ENCODE data around the gene CASKIN2.
"Not testable (repeated sequence)": the region's sequence is repeated elsewhere in the genome, so short reads cannot be mapped to it uniquely, and the experiment has no call there.

The CASKIN2 gene

DNA sequence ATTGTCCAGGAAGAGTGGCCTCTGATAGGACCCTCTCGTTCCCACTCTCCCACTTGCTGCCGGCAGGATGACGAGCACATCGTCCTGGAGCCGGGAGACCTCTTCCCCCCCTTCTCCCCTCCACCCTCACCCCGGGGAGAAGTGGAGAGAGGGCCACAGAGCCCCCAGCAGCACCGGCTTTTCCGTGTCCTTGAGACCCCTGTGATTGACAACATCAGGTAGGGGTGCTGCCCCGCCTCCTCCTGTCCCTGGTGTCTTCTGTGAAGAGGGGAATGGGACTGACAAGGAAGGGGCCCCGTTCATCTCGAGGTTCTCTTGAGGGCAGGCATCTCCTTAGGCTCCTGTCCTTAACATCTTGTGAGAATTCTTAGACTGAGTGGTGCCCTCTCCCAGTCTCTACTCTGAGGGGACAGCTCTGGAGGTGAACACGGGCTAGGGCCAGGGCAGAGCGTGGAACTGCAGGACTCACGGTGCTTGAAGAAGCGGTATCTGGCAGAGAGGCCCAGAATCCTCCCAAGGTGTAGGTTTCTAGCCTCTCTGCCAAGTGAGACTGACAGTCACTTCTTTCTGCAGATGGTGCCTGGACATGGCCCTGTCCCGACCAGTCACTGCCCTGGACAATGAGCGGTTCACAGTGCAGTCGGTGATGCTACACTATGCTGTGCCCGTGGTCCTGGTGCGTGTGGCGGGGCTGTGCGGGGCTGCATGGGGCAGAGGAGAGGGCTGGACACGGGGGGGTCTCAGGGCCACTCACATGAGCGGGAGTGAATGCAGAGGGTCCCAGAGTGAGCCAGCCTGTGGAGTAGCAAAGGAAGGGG, 26.4 kb downstream of the CASKIN2 start:
- DNase-seq: no peak

DNA sequence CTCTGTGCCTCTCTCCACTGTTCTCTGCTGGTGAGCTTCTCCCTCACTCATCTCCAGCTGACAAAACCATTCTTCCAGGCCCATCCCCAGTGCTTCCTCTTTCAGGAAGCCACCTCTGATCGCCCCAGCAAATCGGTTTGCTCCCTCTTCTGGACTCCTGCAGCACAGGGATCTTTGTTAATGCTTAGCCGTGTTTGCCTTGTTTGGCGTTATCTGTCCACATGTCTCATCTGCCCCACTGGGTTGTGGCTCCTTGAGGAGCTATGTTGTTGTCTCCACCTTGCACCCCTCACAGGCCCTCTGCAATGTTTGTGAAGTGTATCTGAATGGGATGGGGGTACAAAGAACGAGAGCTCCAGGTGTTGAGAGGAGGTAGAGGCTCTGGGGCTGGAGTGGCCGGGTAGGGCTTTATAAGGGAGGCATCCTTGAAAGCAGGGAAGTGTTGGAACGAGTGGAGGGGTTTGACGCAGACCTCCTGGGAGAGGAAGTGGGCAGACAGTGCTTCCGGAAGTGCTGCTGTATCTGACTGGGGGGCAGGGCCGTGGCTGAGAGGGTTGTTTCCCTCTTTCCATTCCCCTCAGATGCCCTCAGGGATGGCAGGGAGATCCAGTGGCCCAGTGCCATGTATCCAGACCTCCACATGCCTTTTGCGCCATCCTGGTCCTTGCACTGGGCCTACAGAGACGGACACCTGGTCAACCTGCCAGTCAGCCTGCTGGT, 27.8 kb downstream of the CASKIN2 start:
- DNase-seq: peak; percentile 72

DNA sequence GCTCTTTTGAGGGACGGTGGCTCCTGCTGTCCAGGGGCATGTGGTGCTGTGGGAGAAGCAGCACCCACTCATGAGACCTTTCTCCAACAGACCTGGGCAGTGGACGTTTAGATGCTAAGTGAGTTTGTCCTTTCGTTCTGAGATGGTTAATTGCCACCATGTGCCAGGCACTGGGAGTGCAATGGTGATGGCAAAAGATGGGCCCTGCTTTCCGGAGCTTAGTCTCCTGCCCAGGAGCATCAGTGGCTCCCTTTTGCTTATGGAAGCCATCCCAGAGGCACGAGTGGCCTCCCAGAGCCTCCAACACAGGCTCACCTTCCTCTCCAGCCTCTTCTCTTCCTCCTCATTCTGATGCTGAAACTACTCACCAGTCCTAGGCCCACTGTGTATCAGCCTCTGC, 28.4 kb downstream of the CASKIN2 start:
- no peak for DNase-seq

DNA sequence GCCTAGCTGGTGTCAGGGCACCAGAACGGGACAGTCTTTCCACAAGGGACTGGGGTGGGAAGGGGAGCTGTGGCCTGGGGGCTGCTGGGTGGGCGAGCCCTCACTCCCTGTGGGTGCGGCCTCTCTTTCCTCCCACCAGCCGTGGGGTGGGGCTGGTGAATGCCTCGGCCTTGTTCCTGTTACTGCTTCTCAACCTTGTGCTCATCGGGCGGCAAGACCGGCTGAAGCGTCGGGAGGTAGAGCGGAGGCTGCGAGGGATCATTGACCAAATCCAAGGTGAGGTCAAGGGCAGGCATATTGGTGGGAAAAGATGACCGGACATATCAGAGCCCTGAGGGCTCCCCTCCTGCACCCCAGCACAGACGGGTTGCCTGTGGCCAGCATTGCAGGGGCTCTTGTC, 29.2 kb downstream of the CASKIN2 start:
- DNase-seq: no peak

DNA sequence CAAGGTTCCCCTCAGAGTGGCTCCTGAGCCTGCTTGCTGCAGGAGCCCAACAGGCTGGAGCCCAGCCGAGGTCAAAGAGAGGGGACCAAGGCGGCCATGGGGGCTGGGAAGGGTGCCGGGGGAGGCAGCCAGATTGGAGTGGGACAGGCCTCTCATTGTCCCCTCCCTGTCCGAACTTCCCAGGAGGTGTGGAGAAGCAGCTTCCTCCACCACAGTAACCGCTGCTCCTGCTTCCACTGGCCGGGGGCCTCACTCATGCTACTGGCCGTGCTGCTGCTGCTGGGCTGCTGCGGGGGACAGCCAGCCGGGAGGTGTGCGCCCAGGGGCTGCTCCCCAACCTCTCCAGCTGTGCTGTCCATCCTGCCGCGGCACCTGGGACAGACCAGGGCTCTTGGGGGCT, 29.6 kb downstream of the CASKIN2 start:
- DNase-seq: no peak

DNA sequence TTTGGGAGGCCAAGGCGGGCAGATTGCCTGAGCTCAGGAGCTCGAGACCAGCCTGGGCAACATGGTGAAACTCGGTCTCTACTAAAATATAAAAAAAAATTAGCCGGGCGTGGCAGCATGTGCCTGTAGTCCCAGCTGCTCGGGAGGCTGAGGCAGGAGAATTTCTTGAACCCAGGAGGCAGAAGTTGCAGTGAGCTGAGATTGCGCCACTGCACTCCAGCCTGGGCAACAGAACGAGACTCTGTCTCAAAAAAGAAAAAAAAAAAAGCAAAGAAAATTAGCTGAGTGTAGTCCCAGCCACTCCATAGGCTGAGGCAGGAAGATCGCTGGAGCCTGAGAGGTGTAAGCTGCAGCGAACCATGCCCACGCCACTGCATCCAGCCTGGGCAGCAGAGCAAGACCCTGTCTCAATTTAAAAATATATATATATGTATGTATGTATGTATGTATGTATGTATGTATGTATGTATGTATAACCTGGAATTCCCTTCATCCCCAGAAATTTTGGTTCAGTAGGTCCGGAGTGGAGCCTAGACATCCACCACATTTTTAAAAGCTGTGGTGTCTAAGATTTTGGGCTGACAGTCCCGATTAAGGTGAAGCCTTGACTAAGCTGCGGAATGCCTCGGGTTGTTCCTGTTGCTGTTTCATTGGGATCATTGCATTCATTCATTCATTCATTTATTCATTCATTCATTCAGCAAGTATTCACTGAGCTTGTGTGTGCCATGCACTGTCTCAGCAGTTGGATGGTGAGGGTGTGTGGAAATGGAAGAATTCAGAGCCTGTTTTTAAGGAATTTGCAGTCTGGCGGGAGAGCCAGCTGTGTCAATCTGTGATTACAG, 33.0 kb downstream of the CASKIN2 start:
- no peak for DNase-seq

DNA sequence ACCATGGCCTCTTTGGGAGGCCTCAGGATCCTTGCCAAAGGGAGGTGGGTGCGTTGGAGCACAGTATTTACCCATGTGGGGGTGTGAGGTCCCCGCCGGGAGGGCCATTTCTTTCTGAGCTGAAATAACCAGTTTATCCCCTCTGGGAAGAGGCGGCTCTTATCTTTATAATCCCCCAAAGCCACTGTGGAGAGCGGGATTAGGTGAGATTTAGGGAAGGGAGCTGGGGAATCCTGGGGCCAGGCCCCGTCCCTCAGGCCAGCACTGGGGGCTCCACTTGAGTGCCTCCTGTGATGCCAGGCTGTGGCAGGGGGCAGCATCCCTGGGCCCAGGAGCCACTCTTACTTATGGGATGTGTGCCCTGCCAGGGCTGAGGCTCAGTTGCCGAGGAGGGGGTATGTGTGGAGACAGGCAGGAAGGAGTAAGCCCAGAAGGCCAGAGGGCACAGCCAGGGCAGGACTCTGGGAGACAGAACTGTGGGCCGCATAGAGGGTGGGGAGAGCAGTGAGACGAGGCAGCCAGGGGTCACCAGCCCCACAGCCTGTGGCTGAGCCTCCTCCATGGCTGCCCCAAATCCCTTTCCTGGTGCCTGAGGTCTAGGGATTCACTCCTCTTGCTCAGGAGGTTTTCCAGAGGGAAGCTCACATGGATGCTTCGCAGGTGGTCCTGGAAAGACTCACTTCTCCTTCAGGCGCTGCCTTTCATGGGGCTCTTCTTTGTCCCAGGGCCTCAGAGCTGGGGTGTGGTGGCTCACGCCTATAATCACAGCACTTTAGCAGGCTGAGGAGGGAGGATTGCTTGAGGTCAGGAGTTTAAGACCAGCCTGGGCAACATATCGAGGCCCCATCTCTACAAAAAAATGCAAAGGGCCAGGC, 33.9 kb downstream of the CASKIN2 start:
- DNase-seq: no peak

DNA sequence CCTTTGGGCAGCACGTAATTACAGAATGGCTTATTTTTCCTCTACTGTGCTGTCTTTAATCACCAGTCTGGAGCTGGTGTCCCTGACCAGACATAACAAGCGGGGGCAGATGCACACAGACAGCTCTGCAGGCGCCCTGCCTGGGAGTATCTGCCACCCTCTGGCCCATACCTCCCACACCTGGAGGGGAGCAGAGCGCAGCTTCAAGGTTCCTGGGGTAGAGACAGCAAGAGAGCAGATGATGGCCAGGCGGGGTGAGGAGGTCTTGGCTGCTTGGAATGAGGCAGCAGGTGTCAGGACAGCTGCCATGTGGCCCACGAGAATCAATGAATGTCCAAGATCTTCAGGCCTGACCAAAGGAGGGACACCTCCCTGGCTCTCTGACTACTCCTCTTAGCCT, 35.1 kb downstream of the CASKIN2 start:
- no peak for DNase-seq

DNA sequence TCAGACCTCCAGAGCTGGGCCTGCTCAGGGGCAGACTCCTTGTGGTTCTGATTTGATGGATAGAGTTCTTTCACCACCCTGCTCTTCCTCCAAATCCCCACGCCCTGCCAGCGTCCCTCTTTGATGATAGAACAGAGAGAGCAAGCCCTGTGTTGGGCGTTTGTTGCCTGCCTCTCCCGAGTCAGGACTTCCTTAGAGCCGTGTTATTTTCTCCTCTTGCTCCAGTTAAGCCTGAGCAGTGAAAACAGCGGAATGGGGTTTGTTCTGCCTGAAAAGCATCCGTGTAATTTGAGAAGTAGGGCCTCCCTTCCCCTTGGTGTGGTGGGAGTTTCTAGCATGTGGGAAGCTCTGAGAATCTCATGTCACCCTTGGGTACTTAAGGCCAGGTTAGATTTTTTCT, 36.8 kb downstream of the CASKIN2 start:
- DNase-seq: no peak

DNA sequence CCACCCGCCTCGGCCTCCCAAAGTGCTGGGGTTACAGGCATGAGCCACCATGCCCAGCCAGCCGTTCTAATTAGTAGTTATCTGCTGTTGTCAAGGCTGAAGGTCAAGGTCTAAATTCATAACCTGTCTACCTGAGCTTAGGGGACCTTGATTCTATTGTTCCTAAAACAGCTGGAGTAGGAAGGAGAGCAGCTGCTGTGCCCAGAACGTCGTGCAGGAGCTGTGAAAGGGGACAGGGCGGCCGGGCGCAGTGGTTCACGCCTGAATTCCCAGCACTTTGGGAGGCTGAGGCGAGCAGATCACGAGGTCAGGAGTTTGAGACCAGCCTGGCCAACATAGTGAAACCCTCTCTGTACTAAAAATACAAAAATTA, 37.9 kb downstream of the CASKIN2 start:
- not testable (repeated sequence) for DNase-seq

DNA sequence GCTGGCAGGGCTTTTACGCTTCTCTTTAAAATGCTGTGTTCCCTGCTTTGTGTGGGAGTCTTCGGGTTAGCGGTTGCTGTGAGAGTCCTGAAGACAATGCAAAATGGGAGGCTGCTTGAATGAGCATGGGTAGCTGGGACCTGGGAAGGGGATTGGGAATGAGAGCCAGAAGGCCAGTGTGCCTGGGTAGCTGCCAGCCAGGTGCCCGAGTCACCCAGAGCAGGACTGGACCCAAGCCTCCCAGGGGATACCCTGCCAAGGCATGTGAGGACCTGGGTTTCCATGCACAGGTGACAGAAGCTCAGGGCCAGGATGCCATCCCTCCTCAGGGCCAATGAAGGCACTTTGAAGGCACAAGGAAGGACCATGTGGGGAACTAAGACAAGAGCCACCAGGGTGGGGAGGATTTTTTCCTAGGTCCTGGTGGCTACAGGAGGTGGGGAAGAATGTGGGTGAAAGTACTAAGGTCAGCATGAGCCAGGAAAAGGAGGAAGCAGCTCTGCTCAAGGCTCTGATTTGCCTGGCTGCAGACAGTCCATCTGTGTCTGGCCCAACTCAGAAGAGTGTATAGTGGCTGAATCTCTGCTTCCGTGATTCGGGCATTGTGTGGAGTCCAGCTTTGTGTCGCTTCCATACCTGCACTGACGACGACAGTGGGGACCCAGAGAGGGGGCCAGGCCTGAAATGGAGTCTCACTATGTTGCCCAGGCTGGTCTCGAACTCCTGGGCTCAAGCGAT, 38.4 kb downstream of the CASKIN2 start:
- DNase-seq: no peak

DNA sequence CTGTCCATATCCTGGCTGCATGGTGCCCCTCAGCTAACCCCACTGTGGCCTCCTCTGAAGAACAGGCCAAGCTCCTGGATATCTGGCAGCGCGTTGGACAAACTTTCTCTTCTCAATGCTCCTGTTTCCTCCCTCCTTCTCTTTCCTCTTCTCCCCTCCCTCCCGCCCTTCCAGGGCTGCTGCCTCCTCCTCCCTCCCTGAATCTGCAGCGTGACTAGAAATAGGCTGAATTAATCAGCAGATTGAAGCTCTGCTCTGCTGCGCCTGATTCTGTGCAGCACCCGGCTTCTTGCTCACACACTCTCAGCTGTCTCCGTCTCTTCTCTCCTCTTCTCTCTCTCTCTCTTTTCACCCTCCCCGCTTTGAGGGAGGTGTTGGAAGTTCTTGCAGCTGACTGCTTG, 39.1 kb downstream of the CASKIN2 start:
- DNase-seq: no peak

DNA sequence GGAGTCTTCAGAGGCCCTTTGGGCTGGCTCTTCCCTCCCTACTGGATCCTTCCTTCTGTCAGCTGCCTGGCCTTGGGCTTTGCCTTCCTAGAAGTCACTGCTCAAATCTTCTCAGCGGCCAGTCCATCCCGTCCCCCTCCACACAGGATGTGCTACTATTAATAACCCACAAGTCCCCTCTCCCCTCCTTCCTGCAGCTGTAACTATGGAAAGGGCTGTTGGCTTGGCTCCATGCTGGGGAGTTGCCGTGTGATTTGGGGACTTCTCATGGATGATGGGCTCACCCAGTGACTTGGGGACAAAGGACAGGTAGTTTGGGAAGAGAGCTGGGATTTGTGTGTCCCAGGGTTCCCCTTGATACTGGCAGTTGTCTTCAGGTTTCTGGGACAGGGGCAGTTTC, 39.5 kb downstream of the CASKIN2 start:
- DNase-seq: no peak

DNA sequence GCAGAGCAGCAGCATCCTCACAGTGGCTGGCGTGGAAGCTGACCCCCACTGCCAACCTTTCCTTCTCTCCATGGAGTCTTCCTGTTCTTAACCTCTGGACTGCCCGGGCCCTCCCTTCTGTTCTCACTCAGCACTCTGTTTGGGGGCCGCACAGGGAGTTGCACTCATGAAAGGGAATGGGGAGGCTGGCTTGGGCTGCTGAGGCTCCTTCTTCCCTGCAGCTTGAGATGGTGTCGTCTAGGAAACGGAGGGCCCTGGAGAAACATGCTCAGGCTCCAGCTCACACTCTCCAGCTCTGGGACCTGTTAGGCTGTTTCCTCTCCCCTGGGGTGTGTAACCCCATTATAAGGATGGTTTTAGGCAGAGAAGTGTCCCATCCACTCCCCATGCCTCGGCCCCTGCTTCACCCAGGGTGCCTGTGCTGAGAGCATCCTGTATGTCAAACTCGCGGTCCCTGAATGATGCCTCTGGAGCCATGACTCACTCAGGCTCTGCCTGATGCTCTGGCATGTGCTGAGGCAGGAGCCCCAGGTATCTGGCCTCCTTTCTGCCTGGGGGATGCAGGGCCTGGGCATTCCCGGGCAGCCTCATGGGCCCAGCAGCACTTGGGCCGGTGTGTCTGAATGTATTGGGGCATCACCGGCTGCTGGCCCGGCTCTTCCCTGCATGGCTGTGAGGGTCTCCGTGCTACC, 40.0 kb downstream of the CASKIN2 start:
- DNase-seq: no peak

DNA sequence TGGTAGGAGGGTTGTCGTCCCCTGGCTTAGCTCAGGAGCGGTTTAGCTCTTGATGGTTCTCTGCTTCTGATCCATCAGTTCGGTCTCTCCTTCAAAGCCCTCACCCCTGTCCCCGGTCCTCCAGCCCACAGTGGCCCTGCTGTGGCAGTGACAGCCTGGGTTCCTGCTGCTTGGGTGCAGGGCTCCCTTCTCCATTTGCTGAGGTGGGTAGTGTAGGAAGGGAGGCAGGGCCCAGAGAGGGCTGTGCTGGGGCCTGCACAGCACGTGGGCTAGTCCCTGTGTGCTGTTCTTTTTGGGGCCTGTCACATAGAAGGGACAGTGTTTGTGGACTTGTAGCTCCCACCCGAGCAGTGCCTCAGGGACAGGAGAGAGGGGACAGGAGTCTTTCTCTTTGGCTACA, 40.6 kb downstream of the CASKIN2 start:
- no peak for DNase-seq

DNA sequence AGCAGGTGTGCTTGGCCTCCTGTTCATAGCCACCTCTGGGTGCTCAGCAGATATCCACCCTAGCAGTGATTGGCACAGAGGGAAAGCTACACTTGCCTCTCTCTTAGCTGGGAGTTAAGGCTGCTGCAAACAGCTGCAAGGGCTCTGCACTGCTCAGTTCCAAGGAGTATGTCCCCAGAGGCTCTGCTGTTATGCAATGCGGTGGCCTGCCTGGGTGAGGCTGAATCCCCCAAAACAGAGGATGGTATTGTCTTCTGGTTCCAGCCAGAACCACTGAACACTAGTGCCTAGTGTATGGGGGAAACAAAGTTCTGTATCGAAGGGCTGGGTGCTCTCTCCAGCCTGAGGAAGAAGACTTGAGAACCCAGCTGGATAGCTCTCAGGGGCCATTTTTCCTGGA, 42.1 kb downstream of the CASKIN2 start:
- no peak for DNase-seq

DNA sequence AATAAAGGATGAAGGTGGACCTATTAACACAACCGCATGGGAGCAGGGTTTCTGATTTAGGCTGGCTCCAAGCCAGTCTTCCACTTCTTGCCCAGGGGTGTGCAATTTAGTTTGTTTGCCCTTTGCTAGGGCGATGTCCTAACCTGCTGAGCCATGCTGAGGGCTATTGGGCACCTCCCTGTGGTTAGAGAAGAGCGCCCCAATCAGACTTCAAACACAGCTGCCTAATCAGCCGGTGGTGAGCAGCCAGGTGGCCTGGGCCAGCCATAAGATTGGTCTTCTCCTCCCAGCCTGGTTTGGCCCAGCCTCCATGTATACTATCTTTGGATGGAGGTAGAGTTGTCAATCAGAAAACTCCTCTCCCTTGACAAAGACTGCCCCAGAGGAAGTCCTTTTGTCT, 43.2 kb downstream of the CASKIN2 start:
- no peak for DNase-seq

DNA sequence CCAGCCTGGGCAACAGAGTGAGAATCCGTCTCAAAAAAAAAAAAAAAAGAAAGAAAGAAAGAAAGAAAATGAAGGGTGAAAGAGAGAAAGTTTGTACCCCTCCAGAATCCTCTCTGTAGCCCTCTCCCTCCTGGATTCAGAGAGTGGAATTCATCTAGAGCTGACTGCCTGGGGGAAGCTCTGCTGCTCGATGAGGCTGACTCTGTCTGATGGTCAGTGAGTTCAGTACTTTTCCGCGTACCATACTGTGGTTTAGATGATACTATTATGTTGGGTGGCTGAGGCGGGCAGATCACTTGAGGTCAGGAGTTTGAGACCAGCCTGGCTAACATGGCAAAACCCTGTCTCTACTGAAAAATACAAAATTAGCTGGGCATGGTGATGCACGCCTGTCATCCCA, 44.1 kb downstream of the CASKIN2 start:
- DNase-seq: no peak

DNA sequence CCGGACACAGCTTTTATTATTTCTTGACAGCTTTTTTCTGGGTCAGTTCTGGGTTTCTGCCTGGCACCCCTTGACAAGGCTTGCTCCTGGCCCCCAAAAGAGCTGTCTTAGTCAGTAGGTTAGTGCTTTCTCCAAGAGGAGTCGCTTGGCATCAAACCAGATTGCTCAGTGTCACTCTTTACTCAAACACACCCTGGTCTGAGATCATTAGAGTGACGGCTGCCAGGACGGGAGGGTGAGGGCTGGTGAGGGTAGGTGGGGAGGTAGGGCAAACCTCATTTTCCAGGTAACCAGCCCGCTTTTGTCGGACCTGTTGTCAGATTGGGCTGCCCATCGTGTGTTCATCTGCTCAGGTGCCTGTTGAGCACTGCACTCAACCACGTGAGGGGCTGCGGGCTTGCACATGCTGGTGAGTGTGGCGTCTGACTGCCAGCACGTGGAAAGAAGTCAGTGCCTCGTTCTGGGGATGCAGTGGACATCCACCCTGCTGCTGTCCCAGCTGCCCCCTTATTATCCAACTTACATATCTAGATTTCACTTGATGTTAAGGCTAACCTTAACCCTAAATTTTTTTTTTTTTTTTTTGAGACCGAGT, 46.5 kb downstream of the CASKIN2 start:
- no peak for DNase-seq

DNA sequence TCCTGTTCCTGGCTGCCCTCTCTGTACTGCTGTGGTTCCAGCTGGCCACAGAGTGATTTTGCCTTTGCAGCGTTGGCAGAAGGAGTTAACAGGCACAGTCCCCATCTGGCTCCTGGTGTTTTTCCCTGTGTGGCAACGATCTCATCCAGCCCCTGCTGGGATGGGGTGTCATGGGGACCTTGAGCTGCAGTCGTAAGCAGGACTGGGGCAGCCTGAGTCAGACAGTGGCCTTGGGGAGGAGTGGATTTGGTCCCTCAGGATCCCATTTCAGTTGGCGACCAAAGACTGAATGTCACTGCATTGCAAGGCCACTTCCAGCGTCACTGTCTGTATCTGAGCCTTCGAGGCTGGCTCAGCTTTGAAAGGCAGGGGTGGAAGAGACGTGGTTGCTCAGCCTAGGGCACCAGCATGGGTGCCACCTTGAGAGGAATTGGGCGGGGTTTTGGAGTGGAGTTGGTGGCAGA, 47.0 kb downstream of the CASKIN2 start:
- no peak for DNase-seq

DNA sequence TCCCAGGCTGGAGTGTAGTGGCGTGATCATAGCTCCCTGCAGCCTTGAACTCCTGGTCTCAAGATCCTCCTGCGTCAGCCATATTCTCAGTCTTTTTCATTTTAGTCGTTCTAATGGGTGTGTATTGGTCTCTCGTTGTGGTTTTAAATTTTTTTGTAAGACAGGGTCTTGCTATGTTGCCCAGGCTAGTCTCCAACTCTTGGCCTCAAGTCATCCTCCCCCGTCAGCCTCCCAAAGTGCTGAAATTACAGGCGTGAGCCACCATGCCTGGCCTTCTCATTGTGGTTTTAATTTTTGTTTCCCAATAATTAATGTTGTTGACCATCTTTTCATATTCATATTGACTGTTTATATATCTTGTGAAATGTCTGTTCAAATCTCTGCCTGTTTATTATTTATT, 50.3 kb downstream of the CASKIN2 start:
- no peak for DNase-seq
